K562 (cell line): ENCODE results near the gene AUNIP. TPM values are rescaled to one million over a fixed set of nuclear protein-coding genes. Genes with fewer than 3 reads are reported as not detected.
A peak's percentile ranks its signal among the peaks of the same experiment; 100 is the strongest.

ENCODE experiments used
- ATAC-seq: fragments of 200-7000 bp; cut with Tn5 transposase; 3 replicates; pipeline ENCODE4 v1.9.1; 2020; ENCODE audit warnings: moderate library complexity
- BruUV-seq: library from RNA; stranded (reverse); fragments of 400-500 nt; replicated peaks from 2 replicates; lab custom pipeline; 2021; lab: Mats Ljungman, UMichigan
- CTCF ChIA-PET: fragments of 300-600 bp; formaldehyde crosslinking; extraction: SDS; loops from one replicate; lab custom pipeline; 2021; ENCODE audit warnings: low intra/inter-chr PET ratio; lab: Yijun Ruan, JAX
- POLR2A ChIA-PET: fragments of 300-600, 350-650 bp; sonication (Branson Sonifier 250); formaldehyde crosslinking; extraction: SDS; loops from one replicate; lab custom pipeline; 2021; ENCODE audit warnings: antibody characterized with exemption, inconsistent platforms; lab: Yijun Ruan, JAX
- DNase-seq, 4 experiments: peaks; one replicate each; pipeline versions ENCODE4 v3.0.0 to v3.0.0-alpha.2; 2011 to 2018; ENCODE audit warnings: low spot score in 3 of 4, mixed read lengths in 3 of 4; ENCODE audit errors: extremely low read depth in 1 of 4
- FAIRE-seq: peaks from 2 replicates; lab custom pipeline; 2011; peaks lifted over from hg19 to GRCh38; lab: Jason Lieb, UNC
- H2AFZ ChIP-seq: 2 replicates; pipeline ENCODE4 v1.6.0; 2011; ENCODE audit warnings: low read depth, low read length, control low read depth, inconsistent platforms
- H3K27ac ChIP-seq: fragments of 200-600 bp; 3 replicates; pipeline ENCODE4 v1.8.0; 2011; ENCODE audit warnings: low read depth, mild to moderate bottlenecking, control low read depth, inconsistent platforms, low read length, moderate library complexity, mixed read lengths; ENCODE audit errors: extremely low read depth
- H3K27me3 ChIP-seq, 2 experiments: fragments of 300-600 bp in 1 of 2; 2 replicates in 1 of 2; 3 replicates in 1 of 2; pipeline versions ENCODE4 v1.6.0 to v1.8.0; 2011; ENCODE audit warnings: inconsistent platforms in 2 of 2, low read length in 2 of 2, mild to moderate bottlenecking in 1 of 2, mixed read lengths in 1 of 2, moderate library complexity in 1 of 2; ENCODE audit not compliant: control insufficient read depth in 2 of 2, insufficient read depth in 2 of 2
- H3K36me3 ChIP-seq: fragments of 300-600 bp; 3 replicates; pipeline ENCODE4 v1.8.0; 2011; ENCODE audit warnings: mild to moderate bottlenecking, low read length, inconsistent platforms; ENCODE audit not compliant: control insufficient read depth, insufficient read depth
- H3K4me1 ChIP-seq, 2 experiments: fragments of 200-600 bp in 1 of 2; replicated peaks in 1 of 2; 2 replicates in 1 of 2; 3 replicates in 1 of 2; pipeline versions ENCODE4 v1.5.1 to v1.8.0; 2011; ENCODE audit warnings: inconsistent platforms in 2 of 2, low read length in 2 of 2, mild to moderate bottlenecking in 1 of 2, mixed read lengths in 1 of 2, moderate library complexity in 1 of 2; ENCODE audit not compliant: control insufficient read depth in 2 of 2, insufficient read depth in 2 of 2
- H3K4me2 ChIP-seq: 2 replicates; pipeline ENCODE4 v1.6.1; 2011; ENCODE audit warnings: low read length, control low read depth, inconsistent platforms, mixed read lengths; ENCODE audit not compliant: insufficient read depth
- H3K4me3 ChIP-seq: fragments of 200-600 bp; sonication (generic), shearing (Covaris generic); 2 replicates; pipeline ENCODE4 v1.5.1; 2016; ENCODE audit warnings: control low read depth, inconsistent platforms
- H3K79me2 ChIP-seq: fragments of 200-600 bp; 3 replicates; pipeline ENCODE4 v1.8.0; 2011; ENCODE audit warnings: low read length, inconsistent platforms; ENCODE audit not compliant: control insufficient read depth, insufficient read depth
- H3K9ac ChIP-seq, 2 experiments: 2 replicates each; pipeline versions ENCODE4 v1.6.0 to v1.6.1; 2011; ENCODE audit warnings: low read depth in 2 of 2, low read length in 2 of 2, control low read depth in 1 of 2, inconsistent platforms in 1 of 2, mild to moderate bottlenecking in 1 of 2, mixed read lengths in 1 of 2; ENCODE audit not compliant: insufficient read depth in 1 of 2
- H3K9me1 ChIP-seq: one replicate; pipeline ENCODE4 v1.6.0; 2011; ENCODE audit warnings: inconsistent platforms, mild to moderate bottlenecking, low read length, moderate library complexity; ENCODE audit not compliant: control insufficient read depth, insufficient read depth
- H3K9me3 ChIP-seq: replicated peaks from 2 replicates; pipeline ENCODE4 v1.5.1; 2011; ENCODE audit warnings: low read depth, low read length, inconsistent platforms; ENCODE audit not compliant: control insufficient read depth, insufficient read depth
- H4K20me1 ChIP-seq: replicated peaks from 2 replicates; pipeline ENCODE4 v1.6.1; 2011; ENCODE audit warnings: low read length, inconsistent platforms, mixed read lengths; ENCODE audit not compliant: control insufficient read depth, insufficient read depth
- ATF1 ChIP-seq, 2 experiments: fragments of 450-650 bp in 1 of 2; IDR thresholded peaks; 2 replicates each; pipeline ENCODE4 v1.6.1; 2016; ENCODE audit warnings: missing compliant biosample characterization in 1 of 2, missing genetic modification characterization in 1 of 2
- ATF7 ChIP-seq: fragments of 450-650 bp; IDR thresholded peaks from 2 replicates; pipeline ENCODE4 v1.7.1; 2014; ENCODE audit warnings: mild to moderate bottlenecking, moderate library complexity
- ETV6 ChIP-seq, 3 experiments: fragments of 150-350 bp in 1 of 3; sonication (generic) in 1 of 3; formaldehyde crosslinking in 1 of 3; IDR thresholded peaks; 2 replicates each; pipeline versions ENCODE4 v1.6.1 to v1.8.0; 2014 to 2022; ENCODE audit warnings: borderline replicate concordance in 2 of 3, low read depth in 2 of 3, antibody characterized with exemption in 1 of 3, low read length in 1 of 3, mild to moderate bottlenecking in 1 of 3, missing genetic modification reagents in 1 of 3
- FOS ChIP-seq: IDR thresholded peaks from 3 replicates; pipeline ENCODE4 v1.6.1; 2011; ENCODE audit not compliant: insufficient read length; ENCODE audit errors: extremely low read depth
- KAT7 ChIP-seq: sonication (generic); formaldehyde crosslinking; IDR thresholded peaks from 2 replicates; pipeline ENCODE4 v1.8.0; 2022; ENCODE audit warnings: missing genetic modification reagents, mild to moderate bottlenecking, borderline replicate concordance
- NFE2 ChIP-seq: IDR thresholded peaks from 2 replicates; pipeline ENCODE4 v1.6.1; 2014; ENCODE audit warnings: antibody characterized with exemption, low read depth
- RAD51 ChIP-seq: fragments of 450-650 bp; IDR thresholded peaks from 2 replicates; pipeline ENCODE4 v1.7.1; 2016; ENCODE audit warnings: low read depth, mild to moderate bottlenecking, borderline replicate concordance
- RB1 ChIP-seq: fragments of 450-650 bp; IDR thresholded peaks from 2 replicates; pipeline ENCODE4 v1.6.1; 2017; ENCODE audit warnings: low read depth, mild to moderate bottlenecking
- TCF3 ChIP-seq: sonication (generic); formaldehyde crosslinking; IDR thresholded peaks from 2 replicates; pipeline ENCODE4 v1.4.0; 2020; ENCODE audit warnings: mild to moderate bottlenecking, missing genetic modification reagents
- TEAD4 ChIP-seq, 2 experiments: sonication (generic) in 1 of 2; formaldehyde crosslinking in 1 of 2; IDR thresholded peaks; 2 replicates each; pipeline versions ENCODE4 v1.6.1 to v1.8.0; 2012 to 2022; ENCODE audit warnings: borderline replicate concordance in 1 of 2, inconsistent platforms in 1 of 2, low read length in 1 of 2, mild to moderate bottlenecking in 1 of 2, missing genetic modification reagents in 1 of 2
- ZFP1 ChIP-seq: fragments of 450-650 bp; formaldehyde crosslinking; IDR thresholded peaks from 2 replicates; pipeline ENCODE4 v1.4.0; 2020; ENCODE audit warnings: mild to moderate bottlenecking, mixed read lengths
- ZKSCAN3 ChIP-seq: fragments of 250-450 bp; sonication (Bioruptor Pico); IDR thresholded peaks from 2 replicates; pipeline ENCODE4 v1.4.0; 2020
- ZNF175 ChIP-seq: fragments of 200-800 bp; sonication (Bioruptor generic); IDR thresholded peaks from 2 replicates; pipeline ENCODE4 v1.6.1; 2016; ENCODE audit warnings: low read depth, mild to moderate bottlenecking, missing genetic modification characterization, missing compliant biosample characterization
- ZNF354B ChIP-seq: fragments of 250-450 bp; sonication (Bioruptor Pico); IDR thresholded peaks from 2 replicates; pipeline ENCODE4 v1.4.0; 2020
- WGBS: fragments of 100-300 bp; shearing (Covaris generic); methylation state at CpG from one replicate; pipeline ENCODE4 v1.1.6; 2016; ENCODE audit warnings: low coverage, mixed read lengths; ENCODE audit not compliant: insufficient coverage; ENCODE audit errors: missing lambda C conversion rate; 5-methylcytosine and 5-hydroxymethylcytosine counted together
- in situ Hi-C: fragments of 300-500 bp; cut with MboI; formaldehyde crosslinking; loops from 4 replicates; pipeline ENCODE4 v1.15.0; 2018; ENCODE audit warnings: inconsistent platforms, mixed read lengths
- intact Hi-C: fragments of 100-400 bp; cut with micrococcal nuclease; formaldehyde crosslinking; loops from 2 replicates; pipeline ENCODE4 v1.14.2; 2022
- polyA plus RNA-seq, 8 experiments: library from polyadenylated mRNA; depleted of rRNA in 4 of 8; stranded (reverse) in 5 of 8; unstranded in 3 of 8; fragments of >200 nt; fragmentation: Nextera tagmentation in 2 of 8; fragmentation: Illumina TruSeq in 1 of 8; extraction: Ambion mirVana in 2 of 8; extraction: Trizol in 1 of 8; gene quantifications; 2 replicates each; pipeline versions ENCODE4 v1.2.1 to v1.2.3, GENCODE V29; 2011 to 2014; ENCODE audit warnings: inconsistent platforms in 1 of 8, missing spikeins in 1 of 8
- total RNA-seq, 7 experiments: library from RNA; depleted of rRNA in 6 of 7; stranded (reverse); fragments of >200 nt in 6 of 7; fragmentation: Illumina TruSeq in 2 of 7; extraction: Trizol in 2 of 7; gene quantifications; 2 replicates each; pipeline versions ENCODE4 v1.2.1 to v1.2.3, GENCODE V29; 2011 to 2021; ENCODE audit warnings: low replicate concordance in 1 of 7
- TF ChIP-seq, protein P1 (sequence below): fragments of 250-450 bp; sonication (Bioruptor Pico); IDR thresholded peaks from 2 replicates; pipeline ENCODE4 v1.8.0; 2021; ENCODE audit warnings: moderate library complexity, mild to moderate bottlenecking, inconsistent platforms
- TF ChIP-seq, protein P2 (sequence below): sonication (generic); formaldehyde crosslinking; IDR thresholded peaks from 2 replicates; pipeline ENCODE4 v1.8.1; 2023; ENCODE audit warnings: mild to moderate bottlenecking, missing genetic modification reagents

AUNIP gene
- total and polyA plus RNA-seq, 9 of the 15 experiments (the other 6 are each of a cell fraction or from before 2014, with no cell fraction given) = 12.1 to 53.8 (median 47.1) TPM

DNA sequence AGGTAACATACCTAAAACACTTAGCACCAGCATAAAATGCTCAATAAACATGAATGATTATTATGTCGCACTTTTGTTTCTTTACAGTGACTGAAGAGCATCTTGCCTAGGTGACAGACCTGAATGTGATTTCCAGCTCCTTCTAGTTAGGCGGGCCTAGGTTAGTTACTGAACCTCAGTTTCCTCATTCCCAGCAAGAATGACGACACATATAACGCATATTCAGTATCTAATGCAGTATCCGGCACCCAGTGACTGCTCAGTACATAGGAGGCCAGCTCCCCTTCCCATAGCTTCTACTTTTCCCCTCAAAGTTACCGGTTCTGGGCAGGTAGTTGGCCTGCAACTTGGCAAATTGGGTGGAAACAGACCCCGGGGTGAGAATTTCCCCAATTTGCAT is 763 bp downstream of the AUNIP start:
- Histone ChIP-seq H3K4me2 (peak overlapping the region; percentile 93), H3K4me3 (peak overlapping the region; percentile 87), H3K27ac (peak overlapping the region; percentile 92), H2AFZ (peak overlapping the region; percentile 96), H3K9me3 (no peaks in the 10 kb centered on the region), H3K27me3 (no peaks in the 10 kb centered on the region), H3K4me1 (peaks cover 49 to 57% of the 10 kb centered on the region in 2 experiments), H3K9ac (peak overlapping the region; percentile 95 to 99), H4K20me1 (peaks cover 6% of the 10 kb centered on the region), H3K36me3 (peaks cover 28% of the 10 kb centered on the region; the same call in 2 of the 3 replicates), H3K9me1 (no peaks in the 10 kb centered on the region), H3K79me2 (peaks cover 73% of the 10 kb centered on the region)
- in situ Hi-C loops = no loop called here
- TSS peak; percentile 66 for BruUV-seq
- intact Hi-C loops = no loop called here
- ATAC-seq (peak; percentile 1), DNase-seq (no peak), FAIRE-seq (peak; percentile 37)
- ChIA-PET CTCF (no interaction called here), POLR2A (interaction anchor here (0.8 to 5.9 kb wide), 7 partner anchors 11 to 225 kb away, joined by 3 to 49 read pairs (median 3); no protein-coding TSS in a partner anchor)
- 1% methylated on average over 7 of the region's 7 CpGs for whole genome bisulfite sequencing
- TF ChIP-seq, protein P1, sequence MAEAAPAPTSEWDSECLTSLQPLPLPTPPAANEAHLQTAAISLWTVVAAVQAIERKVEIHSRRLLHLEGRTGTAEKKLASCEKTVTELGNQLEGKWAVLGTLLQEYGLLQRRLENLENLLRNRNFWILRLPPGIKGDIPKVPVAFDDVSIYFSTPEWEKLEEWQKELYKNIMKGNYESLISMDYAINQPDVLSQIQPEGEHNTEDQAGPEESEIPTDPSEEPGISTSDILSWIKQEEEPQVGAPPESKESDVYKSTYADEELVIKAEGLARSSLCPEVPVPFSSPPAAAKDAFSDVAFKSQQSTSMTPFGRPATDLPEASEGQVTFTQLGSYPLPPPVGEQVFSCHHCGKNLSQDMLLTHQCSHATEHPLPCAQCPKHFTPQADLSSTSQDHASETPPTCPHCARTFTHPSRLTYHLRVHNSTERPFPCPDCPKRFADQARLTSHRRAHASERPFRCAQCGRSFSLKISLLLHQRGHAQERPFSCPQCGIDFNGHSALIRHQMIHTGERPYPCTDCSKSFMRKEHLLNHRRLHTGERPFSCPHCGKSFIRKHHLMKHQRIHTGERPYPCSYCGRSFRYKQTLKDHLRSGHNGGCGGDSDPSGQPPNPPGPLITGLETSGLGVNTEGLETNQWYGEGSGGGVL (CRISPR knock-in tag) = no peak
- TF ChIP-seq TEAD4 (IDR thresholded peaks at IDR 0.05; ENCODE audit: low read length) = 0 out of 2 replicates have a peak, but pooled peaks have one; percentile 9
- TF ChIP-seq TEAD4 (CRISPR knock-in tag; IDR thresholded peaks at IDR 0.05; ENCODE audit: borderline replicate concordance) = no peak
- TF ChIP-seq RAD51 = no peak
- TF ChIP-seq NFE2 = no peak
- TF ChIP-seq TCF3 = no peak
- no peak for TF ChIP-seq ZFP1 (CRISPR knock-in tag)
- 0 out of 2 replicates have a peak, but pooled peaks have one; percentile 32 for TF ChIP-seq ZNF175 (CRISPR knock-in tag)
- peak; percentile 11; the same call in 1 of the 2 replicates for TF ChIP-seq ATF7
- no peak for TF ChIP-seq ZNF354B
- TF ChIP-seq KAT7 (CRISPR knock-in tag) = peak; percentile 32
- no peak for TF ChIP-seq ATF1 (CRISPR knock-in tag; IDR thresholded peaks at IDR 0.05)
- TF ChIP-seq ATF1 (tag; IDR thresholded peaks at IDR 0.05) = no peak
- no peak for TF ChIP-seq FOS
- TF ChIP-seq ZKSCAN3 (CRISPR knock-in tag) = no peak
- TF ChIP-seq, protein P2, sequence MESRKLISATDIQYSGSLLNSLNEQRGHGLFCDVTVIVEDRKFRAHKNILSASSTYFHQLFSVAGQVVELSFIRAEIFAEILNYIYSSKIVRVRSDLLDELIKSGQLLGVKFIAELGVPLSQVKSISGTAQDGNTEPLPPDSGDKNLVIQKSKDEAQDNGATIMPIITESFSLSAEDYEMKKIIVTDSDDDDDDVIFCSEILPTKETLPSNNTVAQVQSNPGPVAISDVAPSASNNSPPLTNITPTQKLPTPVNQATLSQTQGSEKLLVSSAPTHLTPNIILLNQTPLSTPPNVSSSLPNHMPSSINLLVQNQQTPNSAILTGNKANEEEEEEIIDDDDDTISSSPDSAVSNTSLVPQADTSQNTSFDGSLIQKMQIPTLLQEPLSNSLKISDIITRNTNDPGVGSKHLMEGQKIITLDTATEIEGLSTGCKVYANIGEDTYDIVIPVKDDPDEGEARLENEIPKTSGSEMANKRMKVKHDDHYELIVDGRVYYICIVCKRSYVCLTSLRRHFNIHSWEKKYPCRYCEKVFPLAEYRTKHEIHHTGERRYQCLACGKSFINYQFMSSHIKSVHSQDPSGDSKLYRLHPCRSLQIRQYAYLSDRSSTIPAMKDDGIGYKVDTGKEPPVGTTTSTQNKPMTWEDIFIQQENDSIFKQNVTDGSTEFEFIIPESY (CRISPR knock-in tag) = 0 out of 2 replicates have a peak, but pooled peaks have one; percentile 16
- TF ChIP-seq RB1 = peak; percentile 35; the same call in 1 of the 2 replicates
- no peak for TF ChIP-seq ETV6 (IDR thresholded peaks at IDR 0.05; ENCODE audit: borderline replicate concordance in 1 of 2, low read depth in 2 of 2, low read length in 1 of 2)
- no peak for TF ChIP-seq ETV6 (CRISPR knock-in tag; IDR thresholded peaks at IDR 0.05; ENCODE audit: borderline replicate concordance)
